ENCODE measurements around the gene EHBP1L1. TPM values are rescaled to one million over a fixed set of nuclear protein-coding genes. Genes with fewer than 3 reads are reported as not detected.

Gene EHBP1L1
- total and polyA plus RNA-seq, 2 of the 13 experiments (the other 11 are each of a cell fraction or from before 2014, with no cell fraction given), result 8.3 to 10.6 TPM

DNA sequence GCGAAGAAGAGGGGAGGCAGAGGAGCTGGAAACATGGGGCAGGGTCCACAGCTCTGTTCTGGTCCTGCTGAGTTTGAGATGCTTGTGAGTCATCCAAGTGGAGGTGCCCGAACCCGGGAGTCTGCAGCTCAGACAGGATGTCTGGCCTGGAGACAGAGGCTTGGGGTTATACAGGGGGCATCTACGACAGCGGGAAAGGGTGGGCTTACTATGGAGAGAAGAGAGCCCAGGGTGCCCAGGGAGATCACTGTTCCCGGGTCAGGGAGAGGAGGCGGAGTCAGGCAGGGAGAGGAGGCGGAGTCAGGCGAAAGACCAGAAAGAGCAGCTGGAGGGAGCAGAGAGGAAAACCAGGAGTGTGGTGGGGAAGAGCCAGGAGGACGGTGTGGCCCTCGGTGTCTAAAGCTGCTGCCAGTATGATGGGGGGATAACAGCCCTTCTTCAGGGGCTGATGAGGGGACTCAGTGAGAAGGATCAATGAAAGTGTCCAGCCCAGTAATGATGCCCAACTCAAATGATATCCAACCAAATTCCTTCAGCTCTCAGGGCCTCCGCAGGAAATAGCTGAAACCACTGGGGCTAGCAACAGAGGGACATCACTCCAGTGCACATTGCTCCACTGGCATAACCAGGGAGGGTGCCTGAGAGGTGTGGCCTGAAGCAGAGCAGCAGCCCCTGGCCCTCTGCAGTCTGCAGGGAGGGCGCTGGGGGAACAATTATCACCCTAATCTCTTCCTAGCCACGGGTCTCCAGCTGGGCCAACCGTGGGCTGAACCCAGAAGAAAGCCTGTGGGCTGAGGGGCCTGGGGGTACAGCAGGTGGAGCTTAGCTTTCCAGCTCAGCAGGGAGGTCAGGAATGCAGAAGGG is 15.1 kb upstream of the EHBP1L1 start:
- H3K27me3 ChIP-seq (ENCODE audit: control insufficient read depth in 1 of 2, insufficient read depth in 2 of 2, low read length in 2 of 2), result no peaks in the 10 kb centered on the region
- no peaks in the 10 kb centered on the region for H3K9me3 ChIP-seq (ENCODE audit: low read length)
- FAIRE-seq (no peak), DNase-seq (ENCODE audit: low spot score) (no peak), ATAC-seq (peak; percentile 37)
- intact Hi-C loops (cut with micrococcal nuclease; ENCODE audit: unreplicated experiment), result loop anchor here (2.0 kb wide), 1 partner anchor 20 kb away; no protein-coding TSS in a partner anchor
- H3K9ac ChIP-seq (ENCODE audit: insufficient read depth, low read depth, low read length), result no peak overlapping the region
- peak overlapping the region; percentile 97 for H3K4me2 ChIP-seq (ENCODE audit: low read depth, low read length)
- in situ Hi-C loops (cut with HindIII; ENCODE audit: extremely low pct_ligation_motif_present, low pct_unique_long_range_greater_than_20kb), result no loop called here
- no TSS peak for BruUV-seq (replicated peaks)
- ChIA-PET POLR2A (interaction anchor here (0.6 to 3.4 kb wide), 12 partner anchors 9 to 138 kb away, joined by 3 to 34 read pairs (median 7); partner anchors contain the start of genes EHBP1L1, FAM89B, MALAT1 and NEAT1), CTCF (ENCODE audit: low intra/inter-chr PET ratio, low total read pairs) (no interaction called here)
- peaks cover 8% of the 10 kb centered on the region for H3K79me2 ChIP-seq (ENCODE audit: insufficient read depth, low read length)
- H3K36me3 ChIP-seq (replicated peaks in 1 of 2; ENCODE audit: control insufficient read depth in 1 of 2, insufficient read depth in 2 of 2, low read length in 2 of 2), result no peaks in the 10 kb centered on the region
- peaks cover 63% of the 10 kb centered on the region for H3K4me1 ChIP-seq (ENCODE audit: insufficient read depth, low read length)
- 2% methylated on average over 11 of the region's 15 CpGs for WGBS (ENCODE audit: low lambda C conversion rate)
- no peak overlapping the region for H2AFZ ChIP-seq (ENCODE audit: low read length)
- no peaks in the 10 kb centered on the region for H4K20me1 ChIP-seq (ENCODE audit: insufficient read depth, low read length)
- peak overlapping the region in 2 of 3 experiments; percentile 9 to 59; a peak in 1 of 6 replicates for H3K4me3 ChIP-seq (replicated peaks in 1 of 3; ENCODE audit: insufficient read depth in 1 of 3, low read depth in 2 of 3, low read length in 3 of 3)
- no peak overlapping the region for H3K27ac ChIP-seq (ENCODE audit: extremely low read length, insufficient read depth, low read length)
- TF ChIP-seq, protein P1, sequence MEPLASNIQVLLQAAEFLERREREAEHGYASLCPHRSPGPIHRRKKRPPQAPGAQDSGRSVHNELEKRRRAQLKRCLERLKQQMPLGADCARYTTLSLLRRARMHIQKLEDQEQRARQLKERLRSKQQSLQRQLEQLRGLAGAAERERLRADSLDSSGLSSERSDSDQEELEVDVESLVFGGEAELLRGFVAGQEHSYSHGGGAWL (CRISPR knock-in tag; IDR thresholded peaks at IDR 0.05), result 0 out of 2 replicates have a peak, but pooled peaks have one; percentile 2
- TF ChIP-seq ZFX (CRISPR knock-in tag; IDR thresholded peaks at IDR 0.05; ENCODE audit: low read depth), result 0 out of 2 replicates have a peak, but pooled peaks have one; percentile 5
- TF ChIP-seq KLF6 (CRISPR knock-in tag; IDR thresholded peaks at IDR 0.05), result 0 out of 2 replicates have a peak, but pooled peaks have one; percentile 36
- TF ChIP-seq, protein P2, sequence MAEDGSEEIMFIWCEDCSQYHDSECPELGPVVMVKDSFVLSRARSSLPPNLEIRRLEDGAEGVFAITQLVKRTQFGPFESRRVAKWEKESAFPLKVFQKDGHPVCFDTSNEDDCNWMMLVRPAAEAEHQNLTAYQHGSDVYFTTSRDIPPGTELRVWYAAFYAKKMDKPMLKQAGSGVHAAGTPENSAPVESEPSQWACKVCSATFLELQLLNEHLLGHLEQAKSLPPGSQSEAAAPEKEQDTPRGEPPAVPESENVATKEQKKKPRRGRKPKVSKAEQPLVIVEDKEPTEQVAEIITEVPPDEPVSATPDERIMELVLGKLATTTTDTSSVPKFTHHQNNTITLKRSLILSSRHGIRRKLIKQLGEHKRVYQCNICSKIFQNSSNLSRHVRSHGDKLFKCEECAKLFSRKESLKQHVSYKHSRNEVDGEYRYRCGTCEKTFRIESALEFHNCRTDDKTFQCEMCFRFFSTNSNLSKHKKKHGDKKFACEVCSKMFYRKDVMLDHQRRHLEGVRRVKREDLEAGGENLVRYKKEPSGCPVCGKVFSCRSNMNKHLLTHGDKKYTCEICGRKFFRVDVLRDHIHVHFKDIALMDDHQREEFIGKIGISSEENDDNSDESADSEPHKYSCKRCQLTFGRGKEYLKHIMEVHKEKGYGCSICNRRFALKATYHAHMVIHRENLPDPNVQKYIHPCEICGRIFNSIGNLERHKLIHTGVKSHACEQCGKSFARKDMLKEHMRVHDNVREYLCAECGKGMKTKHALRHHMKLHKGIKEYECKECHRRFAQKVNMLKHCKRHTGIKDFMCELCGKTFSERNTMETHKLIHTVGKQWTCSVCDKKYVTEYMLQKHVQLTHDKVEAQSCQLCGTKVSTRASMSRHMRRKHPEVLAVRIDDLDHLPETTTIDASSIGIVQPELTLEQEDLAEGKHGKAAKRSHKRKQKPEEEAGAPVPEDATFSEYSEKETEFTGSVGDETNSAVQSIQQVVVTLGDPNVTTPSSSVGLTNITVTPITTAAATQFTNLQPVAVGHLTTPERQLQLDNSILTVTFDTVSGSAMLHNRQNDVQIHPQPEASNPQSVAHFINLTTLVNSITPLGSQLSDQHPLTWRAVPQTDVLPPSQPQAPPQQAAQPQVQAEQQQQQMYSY (CRISPR knock-in tag; IDR thresholded peaks at IDR 0.05), result peak; percentile 92
- peak; percentile 19; the same call in 1 of the 2 replicates for TF ChIP-seq KDM2A (CRISPR knock-in tag; IDR thresholded peaks at IDR 0.05; ENCODE audit: borderline replicate concordance, low read depth)
- 0 out of 2 replicates have a peak, but pooled peaks have one; percentile 23 for TF ChIP-seq ZFY (CRISPR knock-in tag; IDR thresholded peaks at IDR 0.05)
- TF ChIP-seq, protein P3, sequence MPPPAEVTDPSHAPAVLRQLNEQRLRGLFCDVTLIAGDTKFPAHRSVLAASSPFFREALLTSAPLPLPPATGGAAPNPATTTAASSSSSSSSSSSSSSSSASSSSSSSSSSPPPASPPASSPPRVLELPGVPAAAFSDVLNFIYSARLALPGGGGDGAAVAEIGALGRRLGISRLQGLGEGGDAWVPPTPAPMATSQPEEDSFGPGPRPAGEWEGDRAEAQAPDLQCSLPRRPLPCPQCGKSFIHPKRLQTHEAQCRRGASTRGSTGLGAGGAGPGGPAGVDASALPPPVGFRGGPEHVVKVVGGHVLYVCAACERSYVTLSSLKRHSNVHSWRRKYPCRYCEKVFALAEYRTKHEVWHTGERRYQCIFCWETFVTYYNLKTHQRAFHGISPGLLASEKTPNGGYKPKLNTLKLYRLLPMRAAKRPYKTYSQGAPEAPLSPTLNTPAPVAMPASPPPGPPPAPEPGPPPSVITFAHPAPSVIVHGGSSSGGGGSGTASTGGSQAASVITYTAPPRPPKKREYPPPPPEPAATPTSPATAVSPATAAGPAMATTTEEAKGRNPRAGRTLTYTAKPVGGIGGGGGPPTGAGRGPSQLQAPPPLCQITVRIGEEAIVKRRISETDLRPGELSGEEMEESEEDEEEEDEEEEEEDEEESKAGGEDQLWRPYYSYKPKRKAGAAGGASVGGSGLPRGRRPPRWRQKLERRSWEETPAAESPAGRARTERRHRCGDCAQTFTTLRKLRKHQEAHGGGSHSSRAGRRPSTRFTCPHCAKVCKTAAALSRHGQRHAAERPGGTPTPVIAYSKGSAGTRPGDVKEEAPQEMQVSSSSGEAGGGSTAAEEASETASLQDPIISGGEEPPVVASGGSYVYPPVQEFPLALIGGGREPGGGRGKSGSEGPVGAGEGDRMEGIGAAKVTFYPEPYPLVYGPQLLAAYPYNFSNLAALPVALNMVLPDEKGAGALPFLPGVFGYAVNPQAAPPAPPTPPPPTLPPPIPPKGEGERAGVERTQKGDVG (CRISPR knock-in tag; IDR thresholded peaks at IDR 0.05; ENCODE audit: borderline replicate concordance), result no peak
- TF ChIP-seq IRX3 (CRISPR knock-in tag; IDR thresholded peaks at IDR 0.05; ENCODE audit: borderline replicate concordance, low read depth), result no peak
- no peak for TF ChIP-seq TFDP1 (CRISPR knock-in tag; IDR thresholded peaks at IDR 0.05; ENCODE audit: borderline replicate concordance)
- TF ChIP-seq ZMYM2 (CRISPR knock-in tag; IDR thresholded peaks at IDR 0.05), result no peak
- 0 out of 2 replicates have a peak, but pooled peaks have one; percentile 17 for TF ChIP-seq ZNF280B (CRISPR knock-in tag; IDR thresholded peaks at IDR 0.05; ENCODE audit: borderline replicate concordance)

All from HepG2 (cell line).